Stimulated activated naive CD8-positive, alpha-beta T cell treated with anti-CD3 and anti-CD28 coated beads, Interleukin-15, Interleukin-2, amounts not matched to agents 100 U/mL and 50 U/mL, for 24 hours (primary cell): ENCODE data around the gene ODC1.
A peak's percentile ranks its signal among the peaks of the same experiment; 100 is the strongest.
"Not testable (repeated sequence)": the region's sequence is repeated elsewhere in the genome, so short reads cannot be mapped to it uniquely, and the experiment has no call there.

Experiments used
- ATAC-seq: fragments of 150-1000 bp; cut with Tn5 transposase; one replicate; pipeline ENCODE4 v1.10.0; 2021
- DNase-seq: peaks from one replicate; pipeline ENCODE4 v3.0.0; 2021

Gene ODC1

GRCh38 chr2:10452956-10453904, 5.1 kb upstream of the ODC1 start:
- no peak for DNase-seq
- no peak for ATAC-seq

GRCh38 chr2:10452312-10452711, 4.2 kb upstream of the ODC1 start:
- ATAC-seq (no peak), DNase-seq (no peak)

GRCh38 chr2:10451819-10452218, 3.7 kb upstream of the ODC1 start:
- DNase-seq (no peak), ATAC-seq (no peak)

- ATAC-seq: no peak
- DNase-seq: no peak
These were observed 1.9 kb upstream of the ODC1 start for GRCh38 chr2:10449838-10450691.

- DNase-seq (no peak), ATAC-seq (no peak)
These were observed 1.3 kb upstream of the ODC1 start for GRCh38 chr2:10449486-10449831.

- ATAC-seq (peak; percentile 68), DNase-seq (peak; percentile 94)
These were observed 704 bp upstream of the ODC1 start for GRCh38 chr2:10448576-10449485.

GRCh38 chr2:10447300-10447894, 730 bp downstream of the ODC1 start:
- no peak for DNase-seq
- ATAC-seq: peak; percentile 3

GRCh38 chr2:10446631-10447030, 1.5 kb downstream of the ODC1 start:
- no peak for DNase-seq
- ATAC-seq: no peak

- ATAC-seq (peak; percentile 42), DNase-seq (peak; percentile 64)
These were observed 3.7 kb downstream of the ODC1 start for GRCh38 chr2:10444463-10444862.

- not testable (repeated sequence) for ATAC-seq, DNase-seq
These were observed 5.5 kb downstream of the ODC1 start for GRCh38 chr2:10442469-10443126.

- DNase-seq (no peak), ATAC-seq (peak; percentile 48)
These were observed 6.2 kb downstream of the ODC1 start for GRCh38 chr2:10441948-10442347.

GRCh38 chr2:10440736-10441135, 7.4 kb downstream of the ODC1 start:
- ATAC-seq (no peak), DNase-seq (no peak)

- DNase-seq (no peak), ATAC-seq (no peak)
These were observed 8.2 kb downstream of the ODC1 start for GRCh38 chr2:10439971-10440370.

- no peak for DNase-seq
- no peak for ATAC-seq
These were observed 8.8 kb downstream of the ODC1 start for GRCh38 chr2:10439185-10439879.

GRCh38 chr2:10438688-10439087, 9.4 kb downstream of the ODC1 start:
- ATAC-seq: no peak
- DNase-seq: no peak

- ATAC-seq (no peak), DNase-seq (no peak)
These were observed 10.3 kb downstream of the ODC1 start for GRCh38 chr2:10437806-10438205.

- no peak for ATAC-seq
- no peak for DNase-seq
These were observed 11.5 kb downstream of the ODC1 start for GRCh38 chr2:10436583-10437110.

GRCh38 chr2:10435820-10436204, 12.3 kb downstream of the ODC1 start:
- DNase-seq (no peak), ATAC-seq (no peak)

GRCh38 chr2:10434886-10435819, 13.0 kb downstream of the ODC1 start:
- peak; percentile 83 for DNase-seq
- peak; percentile 69 for ATAC-seq
